Prostate gland (tissue), 2 donors: ENCODE results near the gene NOSIP. TPM values are rescaled to one million over a fixed set of nuclear protein-coding genes. Genes with fewer than 3 reads are reported as not detected.
A peak's percentile ranks its signal among the peaks of the same experiment; 100 is the strongest.

Experiments used
- DNase-seq: peaks from one replicate; pipeline ENCODE4 v3.0.0-alpha.2; 2019; ENCODE audit warnings: low spot score
- H3K27ac ChIP-seq, 2 donors: fragments of 200-600 bp; sonication (generic); 2 replicates each; pipeline ENCODE4 v1.5.1; 2017 to 2019
- H3K27me3 ChIP-seq: fragments of 200-600 bp; sonication (generic); replicated peaks from 2 replicates; pipeline ENCODE4 v1.5.1; 2019; ENCODE audit not compliant: insufficient read depth
- H3K36me3 ChIP-seq, 2 donors: fragments of 200-600 bp; sonication (generic); 1 replicate in 1 of 2; 2 replicates in 1 of 2; pipeline versions ENCODE4 v1.5.1 to v1.8.1; 2017 to 2019
- H3K4me1 ChIP-seq: fragments of 200-600 bp; sonication (generic); replicated peaks from 2 replicates; pipeline ENCODE4 v1.5.1; 2019
- H3K4me3 ChIP-seq, 2 donors: fragments of 200-600 bp; sonication (generic); 2 replicates each; pipeline ENCODE4 v1.5.1; 2017 to 2019
- H3K9me3 ChIP-seq: fragments of 200-600 bp; sonication (generic); 2 replicates; pipeline ENCODE4 v1.5.1; 2017
- CTCF ChIP-seq, 4 experiments: fragments of 200-600 bp in 2 of 4; fragments of 450-650 bp in 2 of 4; sonication (generic) in 2 of 4; IDR thresholded peaks; 1 replicate in 3 of 4; 2 replicates in 1 of 4; pipeline ENCODE4 v1.5.1; 2016 to 2019; ENCODE audit warnings: antibody characterized with exemption in 4 of 4, mild to moderate bottlenecking in 2 of 4, moderate library complexity in 2 of 4
- POLR2A ChIP-seq: fragments of 450-650 bp; IDR thresholded peaks from one replicate; pipeline ENCODE4 v1.6.1; 2016; ENCODE audit warnings: antibody characterized with exemption, mild to moderate bottlenecking
- POLR2AphosphoS5 ChIP-seq: sonication (generic); formaldehyde crosslinking; IDR thresholded peaks from one replicate; pipeline ENCODE4 v1.6.1; 2017; ENCODE audit warnings: antibody characterized with exemption
- WGBS: methylation state at CpG from one replicate; pipeline ENCODE4 v1.1.5; 2018; 5-methylcytosine and 5-hydroxymethylcytosine counted together
- intact Hi-C: fragments of 100-400 bp; cut with DNase I; formaldehyde crosslinking; loops from one replicate; pipeline ENCODE4 v1.14.2; 2022
- total RNA-seq, 2 donors: library from RNA; depleted of rRNA; stranded (reverse); fragments of >200 nt; gene quantifications; one replicate each; pipeline ENCODE4 v1.1.0, GENCODE V29; 2016

NOSIP gene
- total RNA-seq, 2 donors from 2014 or later, result 62.9 to 91.7 TPM

- peak overlapping the region; percentile 87 to 89 for H3K4me3 ChIP-seq
- intact Hi-C loops, result loop anchor here (2.0 to 5.0 kb wide), 2 partner anchors 46 to 85 kb away; partner anchors contain the start of gene PRMT1
- 3% methylated on average over 28 of the region's 28 CpGs for WGBS
- H3K27ac ChIP-seq, result peak overlapping the region; percentile 91 to 93
- H3K36me3 ChIP-seq, result peaks cover 14 to 18% of the 10 kb centered on the region in 2 donors
- no peaks in the 10 kb centered on the region for H3K9me3 ChIP-seq
- H3K27me3 ChIP-seq, result no peaks in the 10 kb centered on the region
- no peak for DNase-seq
- TF ChIP-seq POLR2A (no peak), POLR2AphosphoS5 (no peak), CTCF (IDR thresholded peaks at IDR 0.05) (no peak)
- H3K4me1 ChIP-seq, result peaks cover 3% of the 10 kb centered on the region
These were observed 12.3 kb upstream of the NOSIP start for GRCh38 chr19:49592486-49593232.

GRCh38 chr19:49591731-49592485, 11.6 kb upstream of the NOSIP start:
- peak overlapping the region; percentile 91 to 93 for H3K27ac ChIP-seq
- intact Hi-C loops, result loop anchor here (2.0 to 5.0 kb wide), 2 partner anchors 47 to 85 kb away; partner anchors contain the start of gene PRMT1
- 1% methylated on average over 49 of the region's 51 CpGs for WGBS

DNA sequence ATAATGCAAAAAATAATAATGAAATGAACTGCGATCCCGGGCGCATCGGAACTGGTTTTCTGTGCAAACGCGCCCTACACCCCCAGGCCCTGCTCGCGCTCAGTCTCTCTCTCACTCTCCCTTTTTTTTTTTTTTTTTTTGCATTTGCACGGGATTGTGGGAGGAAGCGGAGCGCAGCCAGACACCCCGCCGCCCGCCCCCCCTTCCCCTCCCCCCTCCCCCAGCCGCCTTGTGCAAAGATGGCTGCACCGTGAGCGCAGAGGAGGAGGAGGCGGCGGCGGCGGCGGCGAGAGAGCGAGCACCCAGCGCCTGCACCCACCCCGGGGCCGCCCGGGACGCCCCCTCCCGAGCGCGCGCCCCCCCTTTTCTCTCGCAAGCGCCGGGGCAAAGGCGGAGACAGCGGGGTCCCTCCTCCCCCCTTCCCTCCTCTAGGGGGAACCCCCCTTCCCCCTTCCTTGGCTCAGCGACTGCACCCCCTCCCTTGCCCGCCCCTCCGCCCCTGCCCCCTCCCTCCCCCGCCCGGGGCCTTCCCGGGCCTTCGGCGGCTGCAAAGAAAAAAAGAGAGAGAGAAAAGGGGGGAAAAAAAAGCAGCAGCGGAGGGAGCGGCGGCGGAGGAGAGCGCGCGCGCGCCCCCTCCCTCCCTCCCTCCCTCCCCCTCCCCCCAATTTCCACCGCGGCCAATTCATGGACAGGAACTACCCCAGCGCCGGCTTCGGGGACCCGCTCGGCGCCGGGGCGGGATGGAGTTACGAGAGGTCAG, 10.8 kb upstream of the NOSIP start, which contains the start of gene PRR12:
Gene PRR12, plus strand, starts transcription at position 212 of the 760 bp plus-strand sequence. Its CDS starts 473 bp downstream, at position 685.
- peak within 1 kb of the TSS; percentile 91 to 93 for H3K27ac ChIP-seq
- no peaks in the 10 kb centered on the region for H3K9me3 ChIP-seq
- peak; percentile 47 for DNase-seq
- peak within 1 kb of the TSS; percentile 87 to 89 for H3K4me3 ChIP-seq
- under 1% methylated on average over 66 of the region's 66 CpGs for WGBS
- H3K27me3 ChIP-seq, result no peaks in the 10 kb centered on the region
- TF ChIP-seq CTCF (IDR thresholded peaks at IDR 0.05), result peak in 1 of 4 experiments; percentile 1
- no peak for TF ChIP-seq POLR2AphosphoS5
- intact Hi-C loops, result loop anchor here (5.0 kb wide), 1 partner anchor 86 kb away; the partner anchor contains the start of gene PRMT1
- H3K4me1 ChIP-seq, result peaks cover 3% of the 10 kb centered on the region
- peaks cover 14 to 18% of the 10 kb centered on the region in 2 donors for H3K36me3 ChIP-seq

More at GRCh38 chr19:49591731-49592485, 11.6 kb upstream of the NOSIP start:
- Histone ChIP-seq H3K27me3 (no peaks in the 10 kb centered on the region), H3K9me3 (no peaks in the 10 kb centered on the region), H3K36me3 (peaks cover 14 to 18% of the 10 kb centered on the region in 2 donors), H3K4me3 (peak overlapping the region; percentile 87 to 89), H3K4me1 (peaks cover 3% of the 10 kb centered on the region)
- DNase-seq, result no peak
- TF ChIP-seq CTCF (IDR thresholded peaks at IDR 0.05), result peak in 1 of 4 experiments; percentile 12
- no peak for TF ChIP-seq POLR2A

DNA sequence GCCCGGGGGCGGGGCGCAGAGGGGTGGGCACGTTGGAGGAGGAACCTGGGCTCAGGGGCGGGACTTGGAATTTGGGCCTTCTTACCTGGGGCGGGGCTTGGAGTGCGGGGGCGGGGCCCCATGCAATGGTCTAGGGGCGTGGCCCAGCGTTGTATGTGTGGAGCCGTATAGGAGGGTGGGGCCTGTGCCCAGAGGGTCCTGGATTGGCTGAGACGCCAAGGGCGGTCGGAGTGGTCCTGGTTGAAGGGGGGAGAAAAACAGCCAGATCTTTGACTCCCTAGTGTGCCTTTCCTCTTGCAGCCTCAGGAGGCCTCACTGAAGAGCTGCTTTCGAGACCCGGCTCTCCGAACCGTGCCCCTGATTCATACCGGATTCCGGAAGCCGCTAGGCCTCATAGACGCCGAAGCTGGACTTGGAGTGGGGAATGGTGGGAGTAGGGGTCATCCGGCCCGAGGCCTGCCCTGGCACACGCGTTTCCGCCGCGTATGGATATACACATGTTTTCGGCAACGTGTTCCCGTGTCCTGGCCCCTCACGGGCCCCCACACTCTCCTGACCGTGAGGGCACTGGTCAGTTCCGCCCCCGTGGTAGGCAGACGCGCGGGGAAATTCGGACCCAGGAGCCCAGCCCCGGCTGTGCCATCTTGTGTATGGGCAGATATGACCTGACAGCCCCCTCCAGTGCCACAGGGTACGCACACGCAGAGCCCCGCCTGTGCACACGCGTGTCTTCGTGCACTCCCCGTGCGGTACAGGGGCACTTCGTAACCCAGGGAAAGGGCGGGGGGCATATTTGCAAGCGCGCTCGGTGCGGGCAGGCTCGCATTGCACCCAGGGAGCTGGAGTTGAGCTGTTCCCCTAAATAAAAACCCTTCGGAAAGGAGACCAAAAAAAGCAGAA, 10.0 kb upstream of the NOSIP start:
- Histone ChIP-seq H3K4me1 (peaks cover 3% of the 10 kb centered on the region), H3K36me3 (peaks cover 9 to 11% of the 10 kb centered on the region in 2 donors), H3K9me3 (no peaks in the 10 kb centered on the region), H3K4me3 (peak overlapping the region; percentile 87 to 89), H3K27ac (peak overlapping the region; percentile 91 to 93), H3K27me3 (no peaks in the 10 kb centered on the region)
- DNase-seq, result peak; percentile 98
- under 1% methylated on average over 58 of the region's 58 CpGs for WGBS
- TF ChIP-seq CTCF (IDR thresholded peaks at IDR 0.05) (peak in 1 of 4 experiments; percentile 21), POLR2A (peak; percentile 75), POLR2AphosphoS5 (peak; percentile 88)
- intact Hi-C loops, result loop anchor here (5.0 kb wide), 1 partner anchor 87 kb away; the partner anchor contains the start of gene PRMT1
